ENCODE data around the gene RBMS3.
"Not testable (repeated sequence)": the region's sequence is repeated elsewhere in the genome, so short reads cannot be mapped to it uniquely, and the experiment has no call there.

The RBMS3 gene

GRCh38 chr3:29339016-29339833 lies 58.4 kb downstream of the RBMS3 start:
- no peak for DNase-seq (ENCODE audit: low read depth)

GRCh38 chr3:29344154-29344553 lies 63.3 kb downstream of the RBMS3 start:
- DNase-seq (ENCODE audit: low read depth): no peak

GRCh38 chr3:29344935-29345334 lies 64.1 kb downstream of the RBMS3 start:
- DNase-seq (ENCODE audit: low read depth): no peak

- DNase-seq (ENCODE audit: low read depth): no peak
These were observed 64.8 kb downstream of the RBMS3 start for GRCh38 chr3:29345516-29346300.

GRCh38 chr3:29346828-29347227 lies 66.0 kb downstream of the RBMS3 start:
- peak; percentile 80 for DNase-seq (ENCODE audit: low read depth)

GRCh38 chr3:29347412-29347811 lies 66.5 kb downstream of the RBMS3 start:
- DNase-seq (ENCODE audit: low read depth): no peak

- DNase-seq (ENCODE audit: low read depth): no peak
These were observed 67.4 kb downstream of the RBMS3 start for GRCh38 chr3:29348316-29348715.

- no peak for DNase-seq (ENCODE audit: low read depth)
These were observed 68.2 kb downstream of the RBMS3 start for GRCh38 chr3:29349049-29349448.

- DNase-seq (ENCODE audit: low read depth): no peak
These were observed 72.9 kb downstream of the RBMS3 start for GRCh38 chr3:29353807-29354206.

GRCh38 chr3:29354894-29355293 lies 74.0 kb downstream of the RBMS3 start:
- DNase-seq (ENCODE audit: low read depth): no peak

- DNase-seq (ENCODE audit: low read depth): no peak
These were observed 75.2 kb downstream of the RBMS3 start for GRCh38 chr3:29356062-29356461.

- not testable (repeated sequence) for DNase-seq (ENCODE audit: low read depth)
These were observed 79.4 kb downstream of the RBMS3 start for GRCh38 chr3:29360289-29360688.

GRCh38 chr3:29363110-29363509 lies 82.2 kb downstream of the RBMS3 start:
- DNase-seq (ENCODE audit: low read depth): no peak

GRCh38 chr3:29370021-29370420 lies 89.2 kb downstream of the RBMS3 start:
- DNase-seq (ENCODE audit: low read depth): no peak

GRCh38 chr3:29370476-29371420 lies 89.9 kb downstream of the RBMS3 start:
- DNase-seq (ENCODE audit: low read depth): no peak

- peak; percentile 33 for DNase-seq (ENCODE audit: low read depth)
These were observed 92.3 kb downstream of the RBMS3 start for GRCh38 chr3:29373131-29373680.

- no peak for DNase-seq (ENCODE audit: low read depth)
These were observed 93.4 kb downstream of the RBMS3 start for GRCh38 chr3:29374226-29374625.

- no peak for DNase-seq (ENCODE audit: low read depth)
These were observed 98.2 kb downstream of the RBMS3 start for GRCh38 chr3:29379097-29379496.

- no peak for DNase-seq (ENCODE audit: low read depth)
These were observed 100.7 kb downstream of the RBMS3 start for GRCh38 chr3:29381595-29381994.

GRCh38 chr3:29382409-29382808 lies 101.5 kb downstream of the RBMS3 start:
- no peak for DNase-seq (ENCODE audit: low read depth)

- DNase-seq (ENCODE audit: low read depth): no peak
These were observed 102.0 kb downstream of the RBMS3 start for GRCh38 chr3:29382845-29383244.

GRCh38 chr3:29384640-29385039 lies 103.8 kb downstream of the RBMS3 start:
- peak; percentile 81 for DNase-seq (ENCODE audit: low read depth)
